ENCODE measurements around the gene OR10J4.

OR10J4 gene

DNA sequence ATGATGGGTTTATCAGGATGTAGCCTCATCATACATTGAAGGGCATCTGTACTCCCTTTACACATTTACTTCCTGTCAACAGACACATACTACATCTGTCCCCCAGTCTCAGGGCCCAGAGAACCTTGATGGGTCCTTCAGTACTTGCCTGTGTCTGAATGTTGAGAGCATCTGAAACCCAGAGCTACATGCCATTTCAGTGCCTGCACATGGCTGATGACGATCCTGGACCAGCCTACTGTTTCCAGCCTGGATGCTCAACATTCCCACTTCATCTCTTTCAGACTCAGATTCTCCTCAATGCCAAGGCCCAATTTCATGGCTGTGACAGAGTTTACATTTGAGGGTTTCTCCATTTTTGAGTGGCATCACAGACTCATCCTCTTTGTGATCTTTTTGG is at the start of gene OR10J4:
Gene OR10J4 (plus strand): TSS at position 301 of the 400 bp plus-strand sequence.
- no peak for DNase-seq (ENCODE audit: extremely low spot score)
- POLR2A ChIA-PET, result no interaction called here
- TF ChIP-seq, protein P1, sequence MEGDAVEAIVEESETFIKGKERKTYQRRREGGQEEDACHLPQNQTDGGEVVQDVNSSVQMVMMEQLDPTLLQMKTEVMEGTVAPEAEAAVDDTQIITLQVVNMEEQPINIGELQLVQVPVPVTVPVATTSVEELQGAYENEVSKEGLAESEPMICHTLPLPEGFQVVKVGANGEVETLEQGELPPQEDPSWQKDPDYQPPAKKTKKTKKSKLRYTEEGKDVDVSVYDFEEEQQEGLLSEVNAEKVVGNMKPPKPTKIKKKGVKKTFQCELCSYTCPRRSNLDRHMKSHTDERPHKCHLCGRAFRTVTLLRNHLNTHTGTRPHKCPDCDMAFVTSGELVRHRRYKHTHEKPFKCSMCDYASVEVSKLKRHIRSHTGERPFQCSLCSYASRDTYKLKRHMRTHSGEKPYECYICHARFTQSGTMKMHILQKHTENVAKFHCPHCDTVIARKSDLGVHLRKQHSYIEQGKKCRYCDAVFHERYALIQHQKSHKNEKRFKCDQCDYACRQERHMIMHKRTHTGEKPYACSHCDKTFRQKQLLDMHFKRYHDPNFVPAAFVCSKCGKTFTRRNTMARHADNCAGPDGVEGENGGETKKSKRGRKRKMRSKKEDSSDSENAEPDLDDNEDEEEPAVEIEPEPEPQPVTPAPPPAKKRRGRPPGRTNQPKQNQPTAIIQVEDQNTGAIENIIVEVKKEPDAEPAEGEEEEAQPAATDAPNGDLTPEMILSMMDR (IDR thresholded peaks at IDR 0.05; ENCODE audit: control extremely low read depth, extremely low read depth, low read depth, missing control alignments), result no peak
- CTCF ChIA-PET, result no interaction called here

DNA sequence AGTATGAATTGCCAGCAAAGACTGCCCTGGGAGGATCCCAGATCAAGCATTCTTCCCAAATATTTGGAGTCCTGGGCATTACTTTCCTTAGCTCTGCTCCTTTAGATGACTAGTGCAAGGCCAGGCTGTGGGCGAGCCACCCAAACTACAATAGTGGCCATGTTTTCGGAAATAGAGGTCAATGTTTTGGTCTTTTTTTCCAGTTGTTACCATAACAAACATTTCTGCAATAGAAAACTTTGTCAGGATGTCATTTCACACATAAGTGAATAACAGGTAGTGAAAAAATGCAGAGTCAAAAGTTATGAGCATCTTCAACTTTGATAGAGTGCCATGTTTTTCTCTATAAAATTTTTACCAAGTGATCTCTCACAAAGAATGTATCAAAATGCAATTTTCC is 25.2 kb upstream of the OR10J4 start:
- DNase-seq (ENCODE audit: extremely low spot score), result no peak
- ChIA-PET POLR2A (no interaction called here), CTCF (no interaction called here)
- TF ChIP-seq, protein P1 (IDR thresholded peaks at IDR 0.05; ENCODE audit: control extremely low read depth, extremely low read depth, low read depth, missing control alignments), result no peak

DNA sequence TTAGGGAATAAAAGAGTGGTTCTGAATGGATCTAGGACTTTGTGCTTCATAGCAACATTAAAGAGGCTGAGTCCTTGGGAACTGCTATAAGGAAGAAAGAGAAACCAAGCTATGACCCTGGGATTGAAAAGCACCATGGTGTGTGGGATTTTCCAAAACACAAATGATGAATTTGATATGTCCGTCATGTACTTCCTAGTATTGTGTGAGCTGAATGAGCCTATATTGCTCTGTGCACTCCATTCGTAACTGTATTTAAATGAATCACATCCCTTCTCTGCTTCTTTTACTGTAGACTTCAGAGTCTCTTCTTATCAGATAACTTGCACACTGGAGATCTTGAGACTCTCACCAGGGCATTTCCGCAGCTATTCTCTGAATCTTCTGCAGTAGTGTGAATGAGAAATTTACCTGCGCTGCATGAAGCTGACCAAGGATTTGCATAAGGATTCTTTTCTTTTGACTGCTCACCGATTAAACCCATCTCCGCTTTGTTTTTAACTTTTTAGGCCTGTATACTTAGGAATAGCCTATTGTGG is 23.1 kb upstream of the OR10J4 start:
- CTCF ChIA-PET, result no interaction called here
- DNase-seq (ENCODE audit: extremely low spot score), result no peak
- POLR2A ChIA-PET, result no interaction called here

DNA sequence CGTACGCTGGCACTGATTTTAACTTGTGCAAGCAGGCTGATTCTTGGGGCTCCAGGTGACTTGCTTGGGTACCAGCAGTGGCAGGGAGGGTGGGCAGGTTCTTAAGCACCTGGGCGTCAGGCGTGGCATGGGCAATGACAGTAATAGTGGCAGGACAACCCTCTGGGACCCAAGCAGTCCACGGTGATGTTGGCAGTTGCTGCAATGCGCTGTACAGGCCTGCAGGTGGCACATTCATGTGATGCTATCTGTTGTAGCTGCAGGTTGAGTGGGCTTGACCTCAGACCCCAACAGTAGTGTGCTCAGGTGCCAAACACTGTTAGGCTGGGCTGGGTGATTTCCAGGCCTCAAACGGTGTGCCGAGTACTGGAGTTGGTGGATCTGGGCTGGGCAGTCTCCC is 10.2 kb upstream of the OR10J4 start:
- ChIA-PET POLR2A (no interaction called here), CTCF (no interaction called here)
- TF ChIP-seq, protein P1 (IDR thresholded peaks at IDR 0.05; ENCODE audit: control extremely low read depth, extremely low read depth, low read depth, missing control alignments), result no peak
- DNase-seq (ENCODE audit: extremely low spot score), result no peak

More for the DNA sequence above, 23.1 kb upstream of the OR10J4 start:
- TF ChIP-seq, protein P1 (IDR thresholded peaks at IDR 0.05; ENCODE audit: control extremely low read depth, extremely low read depth, low read depth, missing control alignments), result no peak

DNA sequence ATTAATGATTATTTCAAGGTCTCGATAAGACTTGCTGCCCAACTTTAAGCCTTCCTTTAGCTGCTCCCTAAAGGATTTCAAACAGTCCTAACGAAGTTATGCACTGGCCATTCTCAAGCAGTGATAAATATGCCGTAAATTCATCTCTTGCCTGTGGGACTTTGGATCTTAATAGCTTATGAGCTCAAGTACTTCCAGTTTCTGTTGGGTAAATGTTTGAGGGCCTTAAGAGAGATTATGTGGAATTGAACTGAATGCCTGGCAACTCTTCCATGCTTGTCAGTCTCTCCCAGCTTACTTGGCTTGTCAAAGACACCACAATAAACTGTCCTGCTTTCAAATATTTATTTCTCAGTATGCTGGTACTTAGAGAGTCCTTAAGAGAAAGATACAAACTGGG is 3.5 kb upstream of the OR10J4 start:
- CTCF ChIA-PET, result interaction anchor here (0.9 to 1.2 kb wide), 2 partner anchors 9 to 10 kb away, joined by 3 read pairs; no protein-coding TSS in a partner anchor
- TF ChIP-seq, protein P1 (IDR thresholded peaks at IDR 0.05; ENCODE audit: control extremely low read depth, extremely low read depth, low read depth, missing control alignments), result no peak
- POLR2A ChIA-PET, result no interaction called here
- no peak for DNase-seq (ENCODE audit: extremely low spot score)

DNA sequence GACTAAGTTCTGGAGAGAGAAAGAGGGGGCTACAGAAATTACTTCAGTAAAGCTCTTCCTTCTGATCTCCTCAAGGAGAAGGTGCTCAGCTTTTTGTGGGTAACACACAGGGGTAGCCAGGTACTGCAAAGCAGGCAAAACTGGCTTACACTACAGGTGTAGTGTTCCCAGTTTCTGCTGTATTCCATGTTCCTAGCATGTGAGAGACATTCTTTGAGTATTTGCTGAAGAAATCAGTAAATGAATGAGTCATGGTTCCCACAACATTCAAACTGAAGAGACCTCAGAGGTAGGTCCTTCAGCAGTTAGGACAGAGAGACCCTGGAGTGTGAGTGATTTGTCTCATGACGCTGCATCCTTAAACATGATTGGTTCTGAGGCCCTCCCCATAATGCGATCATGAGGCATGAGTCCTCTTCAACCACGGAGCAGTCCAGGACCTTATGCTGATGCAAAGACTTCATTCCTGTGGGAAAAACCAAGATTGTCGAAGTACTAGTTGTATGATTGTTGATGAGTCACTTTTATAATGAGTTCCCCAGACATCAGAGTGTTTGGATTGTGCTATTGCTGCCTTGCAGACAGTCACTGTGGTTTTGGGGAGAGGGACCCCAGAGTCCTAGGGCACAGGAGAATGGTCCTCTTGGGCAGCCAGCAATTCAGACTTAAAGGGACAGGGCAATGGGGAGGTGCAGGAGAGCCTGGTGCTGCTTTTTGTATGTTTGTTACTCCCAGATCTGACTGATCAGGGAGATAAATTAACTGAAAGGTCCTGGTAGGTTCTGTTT is 2.7 kb upstream of the OR10J4 start:
- ChIA-PET POLR2A (no interaction called here), CTCF (interaction anchor here (0.9 to 1.2 kb wide), 2 partner anchors 8 to 11 kb away, joined by 3 read pairs; no protein-coding TSS in a partner anchor)
- no peak for DNase-seq (ENCODE audit: extremely low spot score)
- TF ChIP-seq, protein P1 (IDR thresholded peaks at IDR 0.05; ENCODE audit: control extremely low read depth, extremely low read depth, low read depth, missing control alignments), result no peak

All from GM10248 (cell line).